G401.6 (cell line): ENCODE data around the gene GPR21.

Experiments used
- FAIRE-seq: peaks from 2 replicates; lab custom pipeline; 2012; peaks lifted over from hg19 to GRCh38; lab: Jason Lieb, UNC

GPR21 gene

DNA sequence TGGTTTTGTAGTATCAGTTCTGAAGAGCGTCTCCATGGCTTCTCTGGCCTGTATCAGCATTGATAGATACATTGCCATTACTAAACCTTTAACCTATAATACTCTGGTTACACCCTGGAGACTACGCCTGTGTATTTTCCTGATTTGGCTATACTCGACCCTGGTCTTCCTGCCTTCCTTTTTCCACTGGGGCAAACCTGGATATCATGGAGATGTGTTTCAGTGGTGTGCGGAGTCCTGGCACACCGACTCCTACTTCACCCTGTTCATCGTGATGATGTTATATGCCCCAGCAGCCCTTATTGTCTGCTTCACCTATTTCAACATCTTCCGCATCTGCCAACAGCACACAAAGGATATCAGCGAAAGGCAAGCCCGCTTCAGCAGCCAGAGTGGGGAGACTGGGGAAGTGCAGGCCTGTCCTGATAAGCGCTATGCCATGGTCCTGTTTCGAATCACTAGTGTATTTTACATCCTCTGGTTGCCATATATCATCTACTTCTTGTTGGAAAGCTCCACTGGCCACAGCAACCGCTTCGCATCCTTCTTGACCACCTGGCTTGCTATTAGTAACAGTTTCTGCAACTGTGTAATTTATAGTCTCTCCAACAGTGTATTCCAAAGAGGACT, 1.5 kb downstream of the GPR21 start:
- FAIRE-seq = no peak

DNA sequence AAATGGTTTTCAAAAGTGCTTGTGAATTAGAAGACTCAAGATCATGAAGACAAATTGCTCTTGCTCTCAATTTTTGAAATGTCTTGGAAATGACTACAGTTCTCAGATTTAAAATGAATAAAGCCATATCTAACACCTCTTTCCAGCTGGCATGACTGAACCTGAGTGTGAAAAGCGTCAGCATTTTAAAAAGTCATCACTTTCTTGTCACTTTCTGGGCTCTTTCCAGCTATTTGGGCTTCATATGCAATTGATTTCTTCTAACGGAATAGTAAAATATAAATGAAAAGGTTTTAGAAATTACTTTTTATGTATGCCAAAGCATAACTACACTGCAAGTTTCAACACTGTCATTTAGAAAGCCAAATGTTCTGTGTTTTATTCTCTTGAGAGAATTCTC, 2.3 kb downstream of the GPR21 start:
- no peak for FAIRE-seq

DNA sequence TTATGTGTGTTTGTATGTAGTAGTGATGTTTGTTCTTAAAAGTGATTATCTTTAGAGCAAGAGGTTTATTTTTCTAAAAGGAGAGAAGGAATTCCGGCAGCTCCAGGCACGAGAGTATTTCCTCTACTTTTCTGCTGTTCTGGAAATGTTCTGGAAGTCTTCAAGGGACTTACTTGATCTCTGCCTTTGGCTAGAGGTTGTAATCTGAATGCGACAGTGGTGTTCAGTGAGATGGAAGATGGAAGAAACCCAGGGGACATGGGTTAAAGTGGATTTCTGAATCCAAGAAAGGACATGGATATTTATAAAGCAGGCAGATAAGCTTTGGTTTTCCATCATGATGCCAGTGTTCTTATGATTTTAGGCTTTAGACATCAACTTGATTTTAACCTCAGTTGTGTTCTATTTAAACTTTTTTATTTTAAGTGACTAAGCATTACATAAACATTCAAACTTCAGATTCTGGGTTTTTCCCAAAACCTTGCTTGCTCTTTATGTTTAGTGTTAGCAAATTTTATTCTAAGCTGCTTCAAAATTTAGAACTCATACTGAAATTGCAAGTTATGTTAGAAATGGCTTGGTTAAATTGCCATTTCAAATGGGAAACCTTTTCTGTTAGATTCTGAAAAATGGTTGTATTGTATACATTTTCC, 3.6 kb downstream of the GPR21 start:
- no peak for FAIRE-seq

DNA sequence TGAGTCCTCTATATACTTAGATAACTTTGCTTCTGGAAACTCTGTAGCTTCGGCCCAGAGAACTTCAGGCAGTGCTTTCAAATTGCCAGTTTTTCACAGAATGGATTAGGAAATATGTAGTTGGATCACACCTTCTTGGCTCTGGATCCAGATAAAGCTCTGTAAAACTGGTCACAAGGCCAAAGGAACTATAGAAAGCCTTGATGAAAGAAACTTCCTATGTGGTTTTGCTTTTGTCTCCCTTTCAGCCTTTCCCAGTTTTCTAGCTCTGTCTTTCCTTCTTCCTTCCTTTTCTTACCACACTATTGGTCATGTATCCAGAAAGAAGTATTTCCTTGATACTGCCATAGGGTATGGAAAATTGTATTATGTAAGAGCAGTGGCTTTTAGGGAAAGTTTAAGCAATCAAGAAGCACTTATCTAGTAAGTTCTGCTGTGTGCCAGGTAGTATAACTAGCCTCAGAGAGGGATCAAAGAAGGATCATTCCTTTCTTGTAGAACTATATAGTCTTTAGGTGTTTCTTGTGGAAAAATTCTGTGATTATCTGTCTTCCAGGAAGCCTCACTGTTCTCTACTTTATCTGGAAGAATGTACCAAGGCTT, 6.3 kb downstream of the GPR21 start:
- FAIRE-seq = no peak

DNA sequence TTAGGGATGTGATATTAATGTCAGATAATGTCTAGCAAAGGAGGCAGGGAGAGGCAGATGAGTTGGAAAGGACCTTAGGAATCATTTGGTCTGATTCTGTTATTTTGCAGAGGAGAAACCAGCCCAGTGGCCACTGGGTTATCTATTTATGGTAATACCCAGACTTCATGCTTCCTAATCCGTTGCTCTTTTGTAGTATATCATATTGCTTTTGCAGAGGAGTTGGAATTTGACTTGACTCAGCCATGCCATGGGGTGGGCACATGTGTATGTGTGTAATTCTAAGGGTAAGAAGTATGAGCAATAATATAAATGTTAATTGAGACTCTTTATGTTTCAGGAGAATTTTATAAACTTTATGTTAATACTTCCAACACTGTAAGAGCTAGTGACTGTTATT, 7.3 kb downstream of the GPR21 start:
- no peak for FAIRE-seq

DNA sequence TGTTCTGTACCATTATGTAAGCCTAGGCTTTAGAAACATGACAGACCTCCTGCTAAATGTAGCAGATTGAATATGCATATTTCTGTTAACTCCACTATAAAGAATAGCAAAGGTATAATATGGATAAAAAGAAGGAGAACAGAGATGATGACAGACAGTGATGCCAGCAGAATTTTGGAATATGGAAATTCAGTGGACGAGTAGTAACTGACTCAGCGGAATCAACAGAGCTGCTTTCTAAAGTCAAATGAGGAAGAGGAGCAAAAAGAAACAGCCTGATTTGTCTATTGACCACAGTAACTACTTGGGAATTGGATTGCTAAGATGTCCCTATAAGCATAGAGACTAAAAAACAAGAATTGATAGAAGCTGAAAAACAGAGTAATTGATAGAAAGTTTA, 8.0 kb downstream of the GPR21 start:
- no peak for FAIRE-seq

DNA sequence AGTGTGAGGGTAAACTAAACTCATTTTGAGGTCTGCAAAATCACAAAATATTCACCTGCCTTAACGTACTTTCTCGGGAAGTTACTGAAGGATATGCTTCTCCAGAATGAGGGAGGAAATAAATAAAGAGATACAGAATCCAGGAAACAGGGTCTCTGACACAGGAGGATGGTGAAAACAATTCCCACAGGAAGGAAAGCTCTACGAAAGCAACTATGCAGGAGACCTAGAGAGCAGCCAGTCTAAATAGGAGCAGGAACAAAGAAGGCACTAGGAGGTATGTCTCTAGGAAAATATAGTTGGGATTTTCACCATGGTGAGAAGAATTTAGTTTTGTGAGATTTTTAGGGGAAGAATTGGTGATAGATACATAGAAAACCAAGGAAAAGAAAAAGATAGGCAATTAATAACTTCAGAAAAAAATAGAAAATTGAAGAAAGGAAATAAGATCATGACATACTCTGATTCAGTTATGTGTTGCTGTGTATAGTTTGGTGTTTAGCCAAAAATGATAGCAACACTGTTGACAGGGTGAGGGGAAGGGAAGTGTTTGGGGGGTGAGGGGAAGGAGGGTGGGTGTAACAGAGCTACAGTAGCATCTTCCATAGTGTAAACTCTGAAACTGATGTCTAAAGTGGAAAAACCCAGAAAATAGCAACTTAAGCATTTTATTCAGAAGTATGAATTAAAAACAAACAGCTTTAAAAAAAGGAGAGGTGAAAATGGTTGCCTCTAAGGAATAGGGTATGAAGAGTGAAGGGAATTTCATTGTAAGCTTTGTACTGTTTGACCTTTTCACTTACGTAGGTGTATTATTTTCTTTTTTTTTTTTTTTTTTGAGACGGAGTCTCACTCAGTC, 9.8 kb downstream of the GPR21 start:
- no peak for FAIRE-seq

DNA sequence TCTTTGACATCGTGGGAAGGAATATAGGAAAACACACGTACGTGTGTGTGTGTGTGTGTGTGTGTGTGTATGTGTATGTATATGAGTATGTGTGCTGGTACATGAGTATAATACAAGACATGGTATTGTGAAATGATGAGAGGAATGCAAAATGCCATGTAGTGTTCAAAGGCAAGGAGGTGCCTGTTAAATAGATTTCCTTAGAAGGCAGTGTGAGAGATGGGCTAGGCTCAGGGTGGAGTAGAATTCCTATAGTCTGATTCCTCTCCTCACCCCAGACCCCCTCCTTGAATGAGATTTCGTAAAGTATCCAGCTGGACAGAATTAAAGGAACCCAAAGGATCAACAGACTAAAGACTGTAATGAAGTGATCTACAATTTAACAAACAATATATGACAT, 11.1 kb downstream of the GPR21 start:
- no peak for FAIRE-seq

DNA sequence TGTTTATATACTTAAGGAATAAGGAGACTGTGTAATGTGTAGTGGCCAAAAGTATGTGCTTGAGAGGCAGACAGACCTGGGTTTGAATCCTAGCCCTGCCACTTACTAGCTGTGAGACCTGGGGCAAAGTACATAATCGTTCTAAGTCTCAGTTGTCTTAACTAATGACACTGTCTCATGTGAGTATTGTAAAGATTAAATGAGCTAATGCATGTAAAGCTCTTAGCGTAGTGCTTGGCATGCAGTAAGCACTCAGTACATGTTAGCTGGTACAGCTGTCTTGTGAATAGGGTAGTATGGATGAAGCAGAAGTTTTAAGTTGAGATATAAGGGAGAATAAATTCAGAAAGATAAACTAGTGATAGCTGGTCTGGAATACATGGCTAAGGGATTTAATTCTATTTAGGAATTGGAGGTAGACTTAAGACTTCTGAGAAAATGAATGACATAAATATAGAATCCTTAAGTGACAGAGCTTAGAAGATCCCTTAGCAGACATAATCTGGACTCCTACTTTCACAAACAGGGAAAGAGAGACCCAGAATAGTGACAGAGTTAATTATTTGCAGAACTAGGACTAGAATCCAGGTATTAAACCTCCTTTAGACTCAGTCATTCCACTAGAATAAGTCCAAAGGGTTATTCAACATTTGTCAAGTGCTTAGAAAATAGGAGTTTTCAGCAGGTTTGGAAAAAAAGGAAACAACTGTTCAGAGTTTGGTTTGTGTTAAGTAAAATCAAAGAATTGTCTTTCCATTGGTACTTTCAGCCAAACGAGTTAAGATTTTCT, 13.1 kb downstream of the GPR21 start:
- FAIRE-seq = no peak

DNA sequence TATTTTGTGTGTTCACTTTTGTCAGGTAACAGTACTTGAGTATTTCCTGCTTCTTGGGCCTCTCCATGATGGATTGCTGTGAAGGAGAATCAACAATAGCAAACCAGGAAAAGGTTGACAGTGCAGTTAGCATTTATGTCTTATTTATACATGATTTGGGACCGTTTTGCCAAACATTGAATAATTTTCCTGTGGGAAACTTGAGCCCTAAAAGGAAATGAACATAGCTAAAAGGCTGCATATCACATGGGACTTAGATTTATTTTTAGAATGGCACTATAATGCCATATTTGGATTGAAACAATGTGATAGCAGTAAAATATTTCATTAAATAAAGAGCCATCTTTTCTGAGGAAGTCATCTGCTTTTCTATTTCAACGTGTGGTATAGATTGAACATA, 15.3 kb downstream of the GPR21 start:
- no peak for FAIRE-seq

DNA sequence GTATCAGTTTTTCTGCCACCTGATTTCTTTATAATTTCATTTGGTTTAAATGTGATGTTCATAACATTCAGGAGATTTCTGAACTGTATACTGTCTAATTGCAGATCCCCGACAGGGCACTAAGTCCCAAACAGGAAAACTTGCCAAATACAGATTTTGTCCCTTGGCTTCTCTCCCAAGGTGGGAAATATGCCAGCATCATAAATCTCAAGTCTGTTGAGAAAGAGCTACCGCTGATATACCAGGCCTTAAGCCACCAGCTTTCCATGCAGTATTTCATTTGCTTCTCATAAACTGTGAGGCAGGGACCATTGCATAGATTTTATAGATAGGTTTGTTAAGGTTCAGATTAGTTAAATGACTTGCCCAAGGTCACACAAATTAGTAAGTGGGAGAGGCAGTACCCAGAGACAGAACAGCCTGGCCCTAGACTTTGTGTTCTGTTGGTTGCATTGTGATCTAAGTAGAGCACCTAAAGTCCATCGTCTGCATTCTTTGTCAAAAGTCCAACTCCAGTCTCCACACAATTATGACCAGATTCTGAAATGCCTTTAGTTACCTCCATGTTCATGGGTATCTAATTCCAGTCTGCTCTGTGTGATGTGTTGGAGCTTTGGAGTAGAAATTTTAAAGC, 16.2 kb downstream of the GPR21 start:
- FAIRE-seq = no peak

DNA sequence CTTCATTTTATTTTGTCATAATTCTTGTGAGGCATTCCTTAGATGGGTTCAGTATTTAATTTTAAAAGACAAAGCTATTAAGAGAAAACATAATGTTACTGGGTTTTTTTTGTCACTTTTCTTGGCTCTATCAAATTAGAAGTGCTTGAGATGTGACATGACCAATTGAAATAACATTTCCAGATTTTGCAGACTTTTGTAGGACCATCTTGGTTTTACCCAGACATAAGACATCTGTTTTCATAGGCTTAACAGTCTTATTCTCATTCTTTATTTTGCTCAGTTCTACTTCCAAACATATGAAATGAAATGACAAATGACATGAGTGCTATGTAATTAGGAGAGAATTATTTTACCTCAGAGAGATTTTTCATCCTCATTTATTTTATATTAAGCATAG, 19.6 kb downstream of the GPR21 start:
- FAIRE-seq = no peak

DNA sequence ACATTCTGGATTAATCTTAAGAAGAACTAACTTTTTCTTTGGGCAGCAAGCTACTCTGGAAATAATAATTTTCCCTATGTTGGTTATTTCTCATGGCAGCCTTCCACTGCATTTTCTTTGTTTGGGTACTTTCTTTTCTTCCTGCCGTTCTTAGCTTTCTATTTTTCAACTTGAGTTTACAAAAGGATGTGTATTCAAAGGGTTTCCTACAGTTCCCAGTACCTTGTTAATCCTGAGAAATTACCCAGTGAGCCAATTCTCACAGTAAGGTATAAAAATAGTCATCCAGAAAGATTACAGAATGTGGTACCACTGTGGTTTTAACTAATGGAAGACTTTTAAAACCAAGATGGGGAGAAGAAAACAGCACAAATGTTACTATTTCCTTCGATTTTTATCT, 20.2 kb downstream of the GPR21 start:
- no peak for FAIRE-seq

DNA sequence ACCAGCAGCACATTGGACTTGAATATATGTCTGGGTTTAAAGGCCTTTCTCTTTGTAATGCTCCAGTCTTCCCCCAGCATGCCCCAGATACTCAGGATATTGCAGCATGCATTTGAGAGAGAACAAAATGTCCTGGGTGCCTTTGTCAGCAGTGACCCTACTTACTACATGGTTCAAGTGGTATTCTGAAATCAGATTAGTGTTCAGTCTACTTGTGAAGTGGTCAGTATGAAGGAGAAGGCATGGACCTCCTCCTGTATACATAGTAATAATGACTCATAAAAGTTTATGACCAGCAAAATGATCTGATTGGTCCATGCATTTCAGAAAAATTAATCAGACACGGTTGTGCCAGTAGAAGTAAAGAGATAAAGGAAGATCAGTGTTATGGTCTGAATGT, 25.4 kb downstream of the GPR21 start:
- FAIRE-seq = no peak

DNA sequence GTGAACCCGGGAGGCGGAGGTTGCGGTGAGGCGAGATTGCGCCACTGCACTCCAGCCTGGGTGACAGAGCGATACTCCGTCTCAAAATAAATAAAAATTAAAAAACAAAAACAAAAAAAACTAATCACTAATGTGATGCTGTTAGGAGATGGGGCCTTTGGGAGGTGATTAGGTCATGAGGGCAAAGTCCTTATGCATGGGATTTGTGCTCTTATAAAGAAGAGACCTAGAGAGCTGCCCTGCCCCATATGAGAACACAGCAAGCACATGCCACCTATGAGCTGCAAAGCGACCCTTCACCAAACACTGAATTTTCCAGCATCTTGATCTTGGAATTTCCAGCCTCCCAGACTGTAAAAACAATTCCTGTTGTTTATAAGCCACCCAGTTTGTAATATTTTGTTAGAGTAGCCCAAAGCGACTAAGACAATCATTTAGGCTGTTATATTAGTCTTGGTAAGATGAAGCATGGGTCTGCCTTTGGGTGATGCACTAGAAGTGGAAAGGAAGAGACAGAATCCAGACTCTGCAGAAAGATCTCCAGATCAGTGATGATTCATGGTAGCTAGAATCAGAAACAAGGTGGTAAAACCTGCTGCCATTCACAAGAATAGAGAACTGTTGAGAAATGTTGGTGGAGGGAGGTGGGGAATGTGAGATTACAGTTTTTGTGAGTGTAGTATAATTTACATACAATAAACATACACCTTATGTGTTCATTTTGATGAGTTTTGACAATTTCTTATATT, 26.2 kb downstream of the GPR21 start:
- no peak for FAIRE-seq

DNA sequence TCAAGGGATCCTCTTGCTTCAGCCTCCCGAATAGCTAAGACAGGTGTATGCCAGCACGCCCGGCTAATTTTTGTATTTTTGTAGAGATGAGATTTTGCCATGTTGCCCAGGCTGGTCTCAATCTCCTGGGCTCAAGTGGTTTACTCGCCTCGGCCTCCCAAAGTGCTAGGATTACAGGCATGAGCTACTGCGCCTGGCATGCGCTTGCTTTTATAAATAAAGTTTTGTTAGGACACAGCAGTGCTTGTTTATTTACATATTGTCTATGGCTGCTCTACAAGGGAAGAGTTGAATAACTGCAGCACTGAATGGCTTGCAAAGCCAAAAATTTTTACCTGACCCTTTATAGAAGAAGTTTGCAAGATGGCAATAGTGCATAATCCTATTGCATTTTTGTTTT, 27.7 kb downstream of the GPR21 start:
- no peak for FAIRE-seq

DNA sequence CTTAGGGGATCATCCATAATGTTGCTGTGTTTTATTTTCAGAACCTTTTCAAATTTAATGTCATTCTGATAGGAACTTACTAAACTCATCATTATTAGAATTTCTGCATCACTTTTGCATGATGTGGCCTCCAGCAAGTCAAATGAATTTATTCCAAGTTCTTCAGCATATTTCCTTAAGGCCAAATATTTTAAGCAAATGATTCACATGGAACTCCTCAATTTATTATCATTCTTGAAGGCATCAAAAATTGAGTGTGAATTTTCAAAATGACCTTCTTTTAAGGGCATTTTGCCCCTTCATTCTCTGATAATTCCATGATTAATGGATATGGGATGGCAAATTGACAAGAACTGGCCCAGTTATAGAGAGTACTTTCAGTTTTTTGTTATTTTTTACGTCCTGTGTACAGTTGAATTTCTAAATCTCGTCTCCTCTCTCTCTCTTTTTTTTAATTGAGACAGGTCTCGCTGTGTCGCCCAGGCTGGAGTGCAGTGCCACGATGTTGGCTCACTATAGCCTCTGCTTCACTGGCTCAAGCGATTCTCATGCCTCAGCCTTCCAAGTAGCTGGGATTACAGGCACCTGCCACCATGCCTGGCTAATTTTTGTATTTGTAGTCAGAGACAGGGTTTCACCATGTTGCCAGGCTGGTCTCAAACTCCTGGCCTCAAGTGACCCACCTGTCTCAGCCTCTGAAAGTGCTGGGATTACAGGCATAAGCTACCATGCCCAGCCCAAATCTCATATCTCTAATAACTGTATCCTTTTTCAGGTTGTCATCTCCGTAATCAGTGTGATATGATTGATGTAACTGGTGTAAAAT, 29.1 kb downstream of the GPR21 start:
- no peak for FAIRE-seq

DNA sequence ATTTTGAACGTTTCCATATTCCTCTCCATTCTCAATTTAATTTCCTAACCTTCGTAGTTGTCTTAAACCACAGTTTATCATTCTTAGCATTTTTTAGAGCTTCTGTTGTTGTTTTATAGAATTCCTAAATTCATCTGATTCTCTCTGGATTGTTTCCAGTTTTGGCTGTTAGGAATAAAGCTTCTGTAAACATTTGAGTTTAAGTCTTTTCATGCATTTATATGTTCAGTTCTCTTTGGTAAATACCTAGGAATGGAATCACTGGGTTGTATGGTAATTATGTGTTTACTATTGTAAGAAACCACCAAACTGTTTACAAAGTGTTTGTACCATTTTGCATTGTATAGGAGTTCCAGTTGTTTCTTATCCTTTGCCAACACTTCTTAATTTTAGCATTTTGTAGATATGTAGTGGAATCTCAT, 29.7 kb downstream of the GPR21 start:
- no peak for FAIRE-seq

DNA sequence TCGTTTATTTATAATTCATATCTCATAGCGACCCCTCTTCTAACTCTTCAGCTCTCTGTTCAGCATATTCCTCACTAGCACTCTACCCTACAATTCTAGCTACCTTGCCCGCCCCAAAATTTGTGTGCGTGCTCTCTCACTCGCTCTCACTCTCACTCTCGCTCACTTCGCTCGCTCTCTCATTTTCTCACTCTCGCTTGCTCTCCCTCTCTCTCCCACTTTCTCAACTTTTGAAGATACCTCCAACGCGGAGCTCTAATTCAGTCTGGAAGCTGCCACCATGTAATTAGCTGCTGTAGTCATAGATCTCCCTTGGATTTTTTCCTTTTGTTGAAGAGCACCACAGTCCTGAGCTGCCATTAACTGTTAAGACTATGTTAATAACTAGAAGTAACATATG, 30.4 kb downstream of the GPR21 start:
- FAIRE-seq = no peak

DNA sequence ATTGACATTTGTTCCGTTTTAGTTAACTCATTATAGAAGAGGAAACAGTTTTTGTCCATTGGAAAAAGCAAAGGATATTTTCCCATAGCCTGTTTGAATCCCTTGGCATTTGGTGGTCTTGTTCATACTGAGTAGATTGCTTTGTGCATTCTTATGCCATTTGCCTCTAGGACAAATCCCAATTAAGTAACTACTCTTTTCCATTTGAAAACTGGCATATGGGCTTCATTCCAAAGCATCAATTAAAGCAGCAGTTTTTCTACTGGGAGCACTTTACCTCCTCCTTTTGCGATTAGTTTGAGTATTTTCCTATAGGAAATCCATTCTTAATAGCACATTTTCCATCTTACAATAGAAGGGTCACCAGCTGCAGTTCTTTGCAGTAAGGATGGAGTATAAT, 31.2 kb downstream of the GPR21 start:
- FAIRE-seq = no peak
